CD1c-positive myeloid dendritic cell (primary cell): Measurements from ENCODE around the gene KRTAP9-8.
"Not testable (repeated sequence)": the region's sequence is repeated elsewhere in the genome, so short reads cannot be mapped to it uniquely, and the experiment has no call there.

Source experiments
- DNase-seq: peaks from one replicate; pipeline ENCODE4 v3.0.0-alpha.2; 2016; ENCODE audit errors: extremely low spot score

KRTAP9-8 gene

DNA sequence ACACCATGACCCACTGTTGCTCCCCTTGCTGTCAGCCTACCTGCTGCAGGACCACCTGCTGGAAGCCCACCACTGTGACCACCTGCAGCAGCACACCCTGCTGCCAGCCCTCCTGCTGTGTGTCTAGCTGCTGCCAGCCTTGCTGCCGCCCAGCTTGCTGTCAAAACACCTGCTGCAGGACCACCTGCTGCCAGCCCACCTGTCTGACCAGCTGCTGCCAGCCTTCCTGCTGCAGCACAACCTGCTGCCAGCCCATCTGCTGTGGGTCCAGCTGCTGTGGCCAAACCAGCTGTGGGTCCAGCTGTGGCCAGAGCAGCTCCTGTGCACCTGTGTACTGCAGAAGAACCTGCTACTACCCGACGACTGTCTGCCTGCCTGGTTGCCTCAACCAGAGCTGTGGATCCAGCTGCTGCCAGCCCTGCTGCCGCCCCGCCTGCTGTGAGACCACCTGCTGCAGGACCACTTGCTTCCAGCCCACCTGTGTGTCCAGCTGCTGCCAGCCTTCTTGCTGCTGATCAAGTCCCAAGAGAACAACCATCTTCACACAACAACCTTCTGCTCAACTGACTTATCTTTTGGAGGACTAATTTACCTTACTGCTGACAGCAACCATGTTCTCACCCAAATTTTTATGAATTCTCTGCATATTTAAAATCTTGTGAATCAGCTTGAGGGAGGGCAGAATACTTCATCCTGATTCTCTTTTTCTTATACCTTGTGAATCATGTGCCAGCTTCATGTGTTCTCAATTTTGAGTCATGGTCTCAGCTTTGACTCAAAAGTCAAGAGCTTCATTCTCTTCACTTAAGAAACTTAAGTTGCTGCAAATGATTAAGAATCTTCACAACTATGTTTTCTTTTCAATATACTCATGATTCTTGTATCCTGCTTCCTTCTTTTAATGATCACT, 17.8 kb downstream of the KRTAP9-8 start, which contains the start of gene KRTAP9-9:
Gene KRTAP9-9, plus strand, starts transcription at position 4 of the 910 bp plus-strand sequence.
- DNase-seq = not testable (repeated sequence)

GRCh38 chr17:41256291-41256685, 18.5 kb downstream of the KRTAP9-8 start:
- DNase-seq = no peak

- DNase-seq = no peak
These were observed 20.6 kb downstream of the KRTAP9-8 start for GRCh38 chr17:41258406-41258805.

DNA sequence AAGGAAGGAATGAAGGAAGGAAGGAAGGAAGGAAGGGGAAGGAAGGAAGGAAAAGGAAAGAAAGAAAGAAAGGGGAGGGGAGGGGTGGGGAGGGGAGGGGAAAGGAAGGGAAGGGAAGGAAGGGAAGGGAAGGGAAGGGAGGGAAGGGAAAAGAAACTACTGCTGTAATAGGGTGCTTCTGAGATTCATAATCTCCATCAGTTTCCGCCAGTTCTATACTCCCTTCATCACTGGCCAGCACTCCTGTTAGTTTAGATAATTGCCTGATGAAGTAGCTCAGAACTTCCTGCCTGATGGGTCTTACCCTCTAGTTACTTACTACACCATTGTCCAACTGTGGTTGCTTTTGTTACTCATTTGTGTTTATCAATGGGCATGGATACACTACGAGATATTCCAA, 25.4 kb downstream of the KRTAP9-8 start:
- DNase-seq = no peak

DNA sequence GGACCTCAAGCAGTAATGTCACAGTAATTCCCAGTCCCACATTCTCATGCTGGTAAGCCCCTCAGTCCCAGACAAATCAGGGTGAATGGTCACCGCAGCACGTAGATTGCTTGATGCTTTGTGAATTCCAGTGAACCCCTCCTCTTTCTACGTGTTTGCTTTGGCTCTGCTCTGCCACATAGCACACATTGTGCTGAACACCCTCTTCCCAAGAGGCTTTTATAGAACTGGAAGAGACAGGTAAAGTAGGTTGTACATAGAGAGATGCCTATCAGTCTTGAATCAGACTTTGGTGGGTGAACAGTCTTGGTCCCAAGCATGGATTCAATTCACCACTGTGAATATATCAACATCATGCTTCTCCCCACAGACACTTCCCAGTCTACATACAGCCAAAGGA, 26.8 kb downstream of the KRTAP9-8 start:
- DNase-seq = no peak

GRCh38 chr17:41265078-41265477, 27.3 kb downstream of the KRTAP9-8 start, which contains the start of gene KRTAP9-6:
Gene KRTAP9-6 (plus strand): TSS chr17:41265378. CDS start chr17:41265378, 0 bp downstream.
- no peak for DNase-seq

DNA sequence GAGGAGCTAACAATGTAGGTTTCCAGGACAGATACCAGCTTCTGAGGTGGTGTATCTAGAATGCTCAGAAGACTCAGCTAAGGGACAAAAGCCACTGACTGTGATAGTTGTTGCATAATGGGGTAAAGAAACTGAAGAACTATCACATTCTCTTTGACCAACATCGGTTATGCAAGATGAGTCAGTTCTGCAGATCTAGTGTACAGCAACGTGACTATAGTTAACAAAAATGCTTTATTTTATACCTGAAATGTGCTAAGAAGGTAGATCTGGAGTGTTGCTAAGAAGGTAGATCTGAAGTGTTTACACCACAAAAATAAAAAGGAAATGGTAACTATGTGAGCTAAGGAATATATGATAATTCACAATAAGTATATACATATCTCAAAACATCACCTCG, 29.9 kb downstream of the KRTAP9-8 start:
- DNase-seq = no peak

DNA sequence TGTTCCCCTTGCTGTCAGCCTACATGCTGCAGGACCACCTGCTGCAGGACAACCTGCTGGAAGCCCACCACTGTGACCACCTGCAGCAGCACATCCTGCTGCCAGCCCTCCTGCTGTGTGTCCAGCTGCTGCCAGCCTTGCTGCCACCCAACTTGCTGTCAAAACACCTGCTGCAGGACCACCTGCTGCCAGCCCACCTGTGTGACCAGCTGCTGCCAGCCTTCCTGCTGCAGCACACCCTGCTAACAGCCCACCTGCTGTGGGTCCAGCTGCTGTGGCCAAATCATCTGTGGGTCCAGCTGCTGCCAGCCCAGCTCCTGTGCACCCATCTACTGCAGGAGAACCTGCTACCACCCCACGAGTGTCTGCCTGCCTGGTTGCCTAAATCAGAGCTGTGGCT, 33.5 kb downstream of the KRTAP9-8 start:
- DNase-seq = not testable (repeated sequence)

DNA sequence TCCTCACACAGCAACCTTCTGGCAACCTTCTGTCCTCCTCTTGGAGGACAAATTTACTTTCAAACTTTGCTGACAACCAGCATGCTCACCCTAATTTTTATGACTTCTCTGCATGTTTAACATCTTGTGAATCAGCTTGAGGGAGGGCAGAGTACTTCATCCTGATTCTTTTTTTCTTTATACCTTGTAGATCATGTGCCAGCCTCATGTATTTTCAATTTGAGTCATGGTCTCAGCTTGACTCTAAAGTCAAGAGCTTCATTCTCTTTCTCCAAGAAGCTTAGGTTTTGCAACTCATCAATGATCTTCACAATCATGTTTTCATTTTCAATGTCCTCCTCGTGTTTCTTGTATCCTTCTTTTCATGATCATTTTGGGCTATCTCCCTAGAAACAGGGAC, 34.1 kb downstream of the KRTAP9-8 start:
- DNase-seq = no peak

DNA sequence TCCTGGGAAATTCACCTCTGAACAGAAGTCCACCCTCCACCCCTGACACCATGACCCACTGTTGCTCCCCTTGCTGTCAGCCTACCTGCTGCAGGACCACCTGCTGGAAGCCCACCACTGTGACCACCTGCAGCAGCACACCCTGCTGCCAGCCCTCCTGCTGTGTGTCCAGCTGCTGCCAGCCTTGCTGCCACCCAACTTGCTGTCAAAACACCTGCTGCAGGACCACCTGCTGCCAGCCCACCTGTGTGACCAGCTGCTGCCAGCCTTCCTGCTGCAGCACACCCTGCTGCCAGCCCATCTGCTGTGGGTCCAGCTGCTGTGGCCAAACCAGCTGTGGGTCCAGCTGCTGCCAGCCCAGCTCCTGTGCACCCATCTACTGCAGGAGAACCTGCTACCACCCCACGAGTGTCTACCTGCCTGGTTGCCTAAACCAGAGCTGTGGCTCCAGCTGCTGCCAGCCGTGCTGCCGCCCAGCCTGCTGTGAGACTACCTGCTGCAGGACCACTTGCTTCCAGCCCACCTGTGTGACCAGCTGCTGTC, 37.9 kb downstream of the KRTAP9-8 start, which contains the start of gene KRTAP9-7:
Gene KRTAP9-7, plus strand, starts transcription at position 51 of the 543 bp plus-strand sequence. Its CDS starts 0 bp downstream, at position 51.
- DNase-seq = not testable (repeated sequence)

- peak; percentile 0 for DNase-seq
These were observed 40.6 kb downstream of the KRTAP9-8 start for GRCh38 chr17:41278176-41278955.

GRCh38 chr17:41284043-41284442, 46.2 kb downstream of the KRTAP9-8 start:
- DNase-seq = no peak

GRCh38 chr17:41284546-41284945, 46.7 kb downstream of the KRTAP9-8 start:
- peak; percentile 40 for DNase-seq

- DNase-seq = peak; percentile 0
These were observed 49.3 kb downstream of the KRTAP9-8 start for GRCh38 chr17:41287050-41287449.
